HEK293 (cell line): ENCODE data around the gene RBBP7.

ENCODE experiments used
- CTCF ChIA-PET: fragments of 350-600 bp; formaldehyde crosslinking; extraction: SDS; loops from one replicate; lab custom pipeline; 2021; ENCODE audit warnings: antibody characterized with exemption; lab: Yijun Ruan, JAX
- POLR2A ChIA-PET: fragments of 300-600 bp; formaldehyde crosslinking; extraction: SDS; loops from one replicate; lab custom pipeline; 2020; ENCODE audit warnings: antibody characterized with exemption, inconsistent platforms; lab: Yijun Ruan, JAX
- H3K27ac ChIP-seq: fragments of 200-500 bp; sonication (Bioruptor generic); 2 replicates; pipeline ENCODE4 v1.5.1; 2014; ENCODE audit warnings: low read depth, low read length, control low read depth, inconsistent platforms; ENCODE audit errors: extremely low read depth
- H3K36me3 ChIP-seq, 2 experiments: fragments of 200-500 bp in 1 of 2; sonication (Bioruptor generic) in 1 of 2; 1 replicate in 1 of 2; 2 replicates in 1 of 2; pipeline ENCODE4 v1.5.1; 2014 to 2017; ENCODE audit warnings: inconsistent platforms in 2 of 2, low read length in 2 of 2; ENCODE audit not compliant: control insufficient read depth in 2 of 2, insufficient read depth in 1 of 2
- H3K4me1 ChIP-seq: fragments of 200-500 bp; sonication (Bioruptor generic); 2 replicates; pipeline ENCODE4 v1.5.1; 2014; ENCODE audit warnings: mild to moderate bottlenecking, low read length, inconsistent platforms; ENCODE audit not compliant: control insufficient read depth, insufficient read depth
- H3K4me3 ChIP-seq: 2 replicates; pipeline ENCODE4 v1.5.1; 2011; ENCODE audit warnings: low read depth, mild to moderate bottlenecking, control low read depth, low read length, moderate library complexity
- H3K9me3 ChIP-seq: fragments of 200-500 bp; sonication (Bioruptor generic); 2 replicates; pipeline ENCODE4 v1.5.1; 2014; ENCODE audit warnings: low read depth, low read length, inconsistent platforms; ENCODE audit not compliant: control insufficient read depth, insufficient read depth
- ELK4 ChIP-seq: IDR thresholded peaks from 2 replicates; pipeline ENCODE4 v1.6.1; 2011; ENCODE audit warnings: mild to moderate bottlenecking, low read depth, low read length, borderline replicate concordance
- KLF17 ChIP-seq: fragments of 450-650 bp; formaldehyde crosslinking; IDR thresholded peaks from 2 replicates; pipeline ENCODE4 v1.5.1; 2016; ENCODE audit warnings: missing biosample characterization, missing genetic modification characterization
- KLF8 ChIP-seq: fragments of 450-650 bp; formaldehyde crosslinking; IDR thresholded peaks from 2 replicates; pipeline ENCODE4 v1.5.1; 2016; ENCODE audit warnings: missing biosample characterization, missing genetic modification characterization
- REST ChIP-seq: fragments of 450-650 bp; formaldehyde crosslinking; IDR thresholded peaks from 2 replicates; pipeline ENCODE4 v1.5.1; 2016; ENCODE audit warnings: missing biosample characterization, missing genetic modification characterization
- SP2 ChIP-seq: fragments of 450-650 bp; formaldehyde crosslinking; IDR thresholded peaks from 2 replicates; pipeline ENCODE4 v1.5.1; 2016; ENCODE audit warnings: missing biosample characterization, missing genetic modification characterization
- TRIM28 ChIP-seq: IDR thresholded peaks from 2 replicates; pipeline ENCODE4 v1.6.1; 2011; ENCODE audit warnings: low read length, control low read depth, borderline replicate concordance
- WT1 ChIP-seq: fragments of 450-650 bp; formaldehyde crosslinking; IDR thresholded peaks from 2 replicates; pipeline ENCODE4 v1.5.1; 2016; ENCODE audit warnings: missing biosample characterization, missing genetic modification characterization
- ZBTB48 ChIP-seq: fragments of 450-650 bp; formaldehyde crosslinking; IDR thresholded peaks from 2 replicates; pipeline ENCODE4 v1.5.1; 2016; ENCODE audit warnings: missing biosample characterization, missing genetic modification characterization
- ZFHX2 ChIP-seq: fragments of 450-650 bp; formaldehyde crosslinking; conservative IDR thresholded peaks from 2 replicates; pipeline ENCODE4 v1.5.1; 2016; ENCODE audit warnings: missing biosample characterization, missing genetic modification characterization
- ZNF112 ChIP-seq: fragments of 450-650 bp; formaldehyde crosslinking; IDR thresholded peaks from 2 replicates; pipeline ENCODE4 v1.5.0; 2017; ENCODE audit warnings: missing biosample characterization, missing genetic modification characterization
- ZNF121 ChIP-seq: fragments of 450-650 bp; formaldehyde crosslinking; IDR thresholded peaks from 2 replicates; pipeline ENCODE4 v1.5.1; 2016; ENCODE audit warnings: missing biosample characterization, missing genetic modification characterization
- ZNF132 ChIP-seq: fragments of 450-650 bp; formaldehyde crosslinking; IDR thresholded peaks from 2 replicates; pipeline ENCODE4 v1.5.1; 2017; ENCODE audit warnings: missing biosample characterization, missing genetic modification characterization, borderline replicate concordance
- ZNF155 ChIP-seq: fragments of 450-650 bp; formaldehyde crosslinking; IDR thresholded peaks from 2 replicates; pipeline ENCODE4 v1.5.1; 2016; ENCODE audit warnings: missing biosample characterization, missing genetic modification characterization
- ZNF16 ChIP-seq: fragments of 450-650 bp; formaldehyde crosslinking; IDR thresholded peaks from 2 replicates; pipeline ENCODE4 v1.5.1; 2016; ENCODE audit warnings: low read depth, missing biosample characterization, missing genetic modification characterization
- ZNF175 ChIP-seq: fragments of 450-650 bp; formaldehyde crosslinking; IDR thresholded peaks from 2 replicates; pipeline ENCODE4 v1.5.1; 2016; ENCODE audit warnings: missing biosample characterization, missing genetic modification characterization
- ZNF18 ChIP-seq: fragments of 450-650 bp; formaldehyde crosslinking; IDR thresholded peaks from 2 replicates; pipeline ENCODE4 v1.5.1; 2016; ENCODE audit warnings: missing biosample characterization, missing genetic modification characterization
- ZNF274 ChIP-seq, 2 experiments: fragments of 200-500 bp in 1 of 2; fragments of 450-650 bp in 1 of 2; sonication (Bioruptor generic) in 1 of 2; formaldehyde crosslinking in 1 of 2; IDR thresholded peaks; 2 replicates each; pipeline versions ENCODE4 v1.5.1 to v1.6.1; 2014 to 2016; ENCODE audit warnings: borderline replicate concordance in 1 of 2, inconsistent platforms in 1 of 2, low read length in 1 of 2, missing biosample characterization in 1 of 2, missing genetic modification characterization in 1 of 2
- ZNF366 ChIP-seq: fragments of 450-650 bp; formaldehyde crosslinking; conservative IDR thresholded peaks from 2 replicates; pipeline ENCODE4 v1.5.1; 2016; ENCODE audit warnings: missing biosample characterization, missing genetic modification characterization
- ZNF548 ChIP-seq: fragments of 450-650 bp; formaldehyde crosslinking; IDR thresholded peaks from 2 replicates; pipeline ENCODE4 v1.5.1; 2016; ENCODE audit warnings: missing biosample characterization, missing genetic modification characterization
- ZNF560 ChIP-seq: fragments of 450-650 bp; formaldehyde crosslinking; IDR thresholded peaks from 2 replicates; pipeline ENCODE4 v1.5.1; 2017; ENCODE audit warnings: missing biosample characterization, missing genetic modification characterization, borderline replicate concordance
- ZNF777 ChIP-seq: fragments of 450-650 bp; formaldehyde crosslinking; IDR thresholded peaks from 2 replicates; pipeline ENCODE4 v1.5.1; 2017; ENCODE audit warnings: missing biosample characterization, missing genetic modification characterization, borderline replicate concordance
- ZSCAN18 ChIP-seq: fragments of 450-650 bp; formaldehyde crosslinking; IDR thresholded peaks from 2 replicates; pipeline ENCODE4 v1.5.1; 2016; ENCODE audit warnings: missing biosample characterization, missing genetic modification characterization
- ZSCAN5A ChIP-seq: fragments of 450-650 bp; formaldehyde crosslinking; IDR thresholded peaks from 2 replicates; pipeline ENCODE4 v1.5.1; 2016; ENCODE audit warnings: missing biosample characterization, missing genetic modification characterization

Gene RBBP7

GRCh38 chrX:16885628-16886027 is 15.5 kb upstream of the RBBP7 start (continued):
- TF ChIP-seq ZNF560 (tag by site-specific recombination) (no peak), ZNF274 (IDR thresholded peaks at IDR 0.05; ENCODE audit: low read length) (no peak), ZNF274 (tag by site-specific recombination; IDR thresholded peaks at IDR 0.05; ENCODE audit: borderline replicate concordance) (no peak), ZNF132 (tag by site-specific recombination) (no peak), ZNF16 (tag by site-specific recombination) (no peak), ZSCAN5A (tag by site-specific recombination) (no peak), ZFHX2 (tag by site-specific recombination) (no peak), ZNF366 (no peak)

- POLR2A ChIA-PET: interaction anchor here (0.7 to 1.3 kb wide), 2 partner anchors 11 to 13 kb away, joined by 3 to 7 read pairs; partner anchors contain the start of gene RBBP7
- Histone ChIP-seq H3K4me3 (no peak overlapping the region), H3K27ac (no peak overlapping the region)
- TF ChIP-seq ZNF18 (tag by site-specific recombination) (no peak), ZNF121 (tag by site-specific recombination) (no peak), ZNF548 (tag by site-specific recombination) (no peak), ZBTB48 (tag by site-specific recombination) (no peak), ZSCAN18 (tag by site-specific recombination) (no peak), ZNF155 (tag by site-specific recombination) (no peak), KLF17 (tag by site-specific recombination) (no peak), WT1 (no peak), ZNF777 (tag by site-specific recombination) (no peak), REST (no peak), ZNF175 (tag by site-specific recombination) (no peak), TRIM28 (no peak), SP2 (no peak), KLF8 (tag by site-specific recombination) (no peak), ZNF112 (tag by site-specific recombination) (no peak), ELK4 (no peak)
- TF ChIP-seq, all 188 proteins: peak for 0
- Histone ChIP-seq H3K36me3 (no peaks in the 10 kb centered on the region), H3K4me1 (no peaks in the 10 kb centered on the region), H3K9me3 (no peaks in the 10 kb centered on the region)
- CTCF ChIA-PET: interaction anchor here (0.6 to 9.6 kb wide), 36 partner anchors 10 to 1704 kb away, joined by 3 to 192 read pairs (median 4); no protein-coding TSS in a partner anchor
These were observed 13.3 kb upstream of the RBBP7 start for GRCh38 chrX:16883487-16883804.
